Left renal cortex interstitium (tissue), 4 donors: ENCODE measurements around the gene PCDH17. TPM values are rescaled to one million over a fixed set of nuclear protein-coding genes. Genes with fewer than 3 reads are reported as not detected.
A peak's percentile ranks its signal among the peaks of the same experiment; 100 is the strongest.

Source experiments
- DNase-seq, 4 donors: peaks; one replicate each; pipeline ENCODE4 v3.0.0-alpha.2; 2013; ENCODE audit warnings: low read depth in 4 of 4, low spot score in 2 of 4, missing footprints in 1 of 4
- polyA plus RNA-seq, 4 donors: library from polyadenylated mRNA; unstranded; fragments of 120-200 nt; gene quantifications; one replicate each; pipeline ENCODE4 v1.2.1, GENCODE V29; 2013; ENCODE audit not compliant: insufficient read length in 4 of 4

PCDH17 gene
- polyA plus RNA-seq, 4 donors = 14.3 to 17.5 (median 16.1) TPM

DNA sequence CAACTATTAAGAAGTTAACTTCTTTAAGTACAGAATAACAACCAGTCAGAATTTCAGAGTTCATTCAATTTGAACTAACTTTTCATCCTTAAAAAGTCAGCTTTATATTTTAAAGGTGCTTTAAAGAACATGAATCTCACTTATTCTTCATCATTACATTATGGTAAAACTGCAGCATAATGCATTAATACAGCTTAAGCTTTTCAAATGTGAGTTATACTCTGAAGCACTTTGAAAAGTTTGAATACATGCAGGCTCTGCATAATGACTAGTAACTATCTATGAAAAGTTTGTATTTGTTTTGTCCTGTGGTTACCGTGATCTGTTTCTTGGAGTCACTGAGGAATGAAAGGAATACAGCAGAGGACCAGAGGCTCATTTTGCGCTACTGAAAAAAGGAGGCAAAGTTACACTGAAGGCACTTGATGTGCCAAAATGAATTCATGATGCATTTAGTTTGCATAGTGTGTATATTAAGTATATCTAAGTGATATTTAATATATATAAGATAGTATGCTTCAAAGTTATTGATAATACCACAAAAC is 4.1 kb downstream of the PCDH17 start:
- no peak for DNase-seq

DNA sequence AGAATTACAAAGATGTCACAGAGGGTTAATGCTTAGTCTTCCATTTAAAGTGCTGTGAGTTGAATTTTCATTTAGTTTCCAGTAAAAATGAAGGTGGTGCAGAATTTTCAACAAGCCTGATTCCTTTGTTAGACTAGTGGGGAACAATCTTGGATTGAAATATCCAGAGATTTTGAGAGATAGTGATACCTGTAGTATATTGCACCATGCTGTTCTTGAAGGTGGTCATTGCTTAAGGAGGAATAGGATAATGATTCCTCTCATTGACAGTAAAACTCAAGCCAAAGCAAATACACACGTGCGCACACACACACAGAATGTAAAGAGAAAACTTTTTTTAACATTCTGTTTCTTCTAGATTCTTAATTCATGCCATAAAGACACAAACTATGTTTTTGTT is 5.3 kb downstream of the PCDH17 start:
- DNase-seq = no peak

DNA sequence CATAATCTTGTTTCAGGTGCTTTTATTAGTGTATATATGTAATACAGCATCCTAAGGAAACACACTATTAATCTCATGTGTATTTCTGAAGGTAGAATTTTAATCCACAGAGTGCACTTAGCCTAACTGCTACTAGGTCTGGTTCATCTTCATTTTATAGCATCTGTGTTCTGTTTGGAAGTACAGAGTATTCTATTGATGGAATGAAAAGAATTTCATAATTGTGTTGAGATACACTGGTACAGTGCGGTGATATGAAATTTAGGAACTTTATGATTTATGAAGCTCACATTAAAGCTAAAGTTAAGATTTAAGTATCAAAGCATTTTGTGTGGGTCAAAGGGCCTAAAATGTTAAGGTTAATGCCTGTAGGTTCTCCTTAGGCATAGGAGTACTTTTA is 6.0 kb downstream of the PCDH17 start:
- DNase-seq = no peak

DNA sequence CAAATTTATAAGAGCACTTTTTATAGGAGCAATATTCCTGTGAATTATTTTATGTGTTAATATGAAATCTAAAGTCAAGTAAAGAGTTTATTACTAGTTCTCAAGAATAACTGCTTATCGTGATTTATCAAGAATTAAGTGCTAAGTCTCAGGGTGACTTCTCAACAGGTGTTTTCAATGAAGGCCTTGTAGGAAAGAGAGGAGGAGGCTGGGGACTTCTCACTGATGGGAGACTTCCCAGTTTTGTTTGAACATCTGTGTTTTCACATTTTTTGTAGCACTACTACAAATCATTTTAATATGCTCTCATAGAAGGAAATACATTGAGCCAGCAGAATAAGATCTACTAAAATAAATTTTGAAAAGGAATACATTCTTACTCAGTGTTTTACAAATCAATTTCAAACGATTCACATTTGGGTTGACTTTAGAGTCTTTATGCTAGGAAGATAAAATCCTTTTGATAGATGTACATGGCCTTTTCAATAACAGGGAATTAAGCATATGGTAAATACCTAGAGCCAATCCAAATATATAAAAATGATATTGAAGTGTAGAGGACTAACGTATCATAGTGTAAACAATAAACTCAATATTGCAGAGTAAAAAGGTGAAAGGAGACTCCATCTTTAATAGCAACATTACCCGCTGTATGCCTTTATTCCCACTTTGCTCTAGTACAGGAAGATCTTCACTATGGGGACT is 6.8 kb downstream of the PCDH17 start:
- no peak for DNase-seq

DNA sequence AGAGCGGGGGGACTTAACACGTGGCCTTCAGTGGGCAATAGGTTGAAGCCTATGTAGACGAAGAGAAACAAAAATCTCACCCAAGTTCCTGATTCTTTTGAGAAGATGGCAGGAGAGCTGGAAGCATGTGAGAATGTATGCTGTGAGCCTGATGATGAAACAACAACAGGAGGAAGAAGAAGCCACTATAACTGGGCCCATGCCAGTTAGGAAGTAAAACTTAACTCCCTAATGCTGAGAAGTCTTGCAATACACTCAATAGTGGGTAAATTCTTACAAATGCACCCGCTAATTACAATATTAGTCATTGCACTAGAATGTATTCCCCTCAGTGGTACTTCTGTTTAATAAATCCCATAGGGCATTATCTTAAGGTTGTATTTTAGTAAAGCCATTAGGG is 9.1 kb downstream of the PCDH17 start:
- DNase-seq = no peak

DNA sequence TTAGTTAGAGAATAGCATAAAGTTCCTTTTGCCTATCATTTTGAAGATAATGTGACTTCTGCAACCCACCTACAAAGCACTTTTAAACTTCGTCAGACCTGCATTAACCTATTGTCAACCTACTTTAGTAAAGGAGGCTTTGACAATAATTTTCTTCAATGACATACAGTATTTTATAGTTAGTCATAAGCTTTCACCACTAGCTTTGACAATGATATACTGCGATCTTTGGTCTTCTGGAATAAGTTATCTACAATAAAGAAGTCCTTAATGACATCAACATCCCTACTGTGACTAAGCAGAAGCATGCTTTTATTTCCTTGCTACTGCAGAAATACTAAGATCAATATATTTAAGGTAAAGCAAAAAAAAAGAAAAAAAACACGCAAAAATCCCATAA is 9.5 kb downstream of the PCDH17 start:
- DNase-seq = no peak

DNA sequence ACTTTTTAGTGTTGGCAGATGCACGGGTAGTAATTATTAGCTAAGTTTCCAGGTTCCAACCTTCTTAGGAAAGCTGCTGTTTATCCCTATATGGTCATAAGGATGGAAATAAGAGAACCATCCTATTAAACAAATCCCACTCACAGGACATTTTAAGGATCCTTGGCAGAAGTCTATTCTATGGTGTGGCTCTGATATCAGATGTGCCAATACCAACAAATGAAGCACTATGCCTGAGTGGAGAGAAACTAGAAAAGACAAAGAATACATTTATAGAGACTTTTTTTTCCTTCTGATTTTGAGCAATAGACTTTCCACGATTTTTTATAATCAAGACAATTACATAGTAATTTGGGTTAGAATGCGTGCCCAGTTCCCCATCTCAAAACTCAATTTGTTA is 12.6 kb downstream of the PCDH17 start:
- no peak for DNase-seq

DNA sequence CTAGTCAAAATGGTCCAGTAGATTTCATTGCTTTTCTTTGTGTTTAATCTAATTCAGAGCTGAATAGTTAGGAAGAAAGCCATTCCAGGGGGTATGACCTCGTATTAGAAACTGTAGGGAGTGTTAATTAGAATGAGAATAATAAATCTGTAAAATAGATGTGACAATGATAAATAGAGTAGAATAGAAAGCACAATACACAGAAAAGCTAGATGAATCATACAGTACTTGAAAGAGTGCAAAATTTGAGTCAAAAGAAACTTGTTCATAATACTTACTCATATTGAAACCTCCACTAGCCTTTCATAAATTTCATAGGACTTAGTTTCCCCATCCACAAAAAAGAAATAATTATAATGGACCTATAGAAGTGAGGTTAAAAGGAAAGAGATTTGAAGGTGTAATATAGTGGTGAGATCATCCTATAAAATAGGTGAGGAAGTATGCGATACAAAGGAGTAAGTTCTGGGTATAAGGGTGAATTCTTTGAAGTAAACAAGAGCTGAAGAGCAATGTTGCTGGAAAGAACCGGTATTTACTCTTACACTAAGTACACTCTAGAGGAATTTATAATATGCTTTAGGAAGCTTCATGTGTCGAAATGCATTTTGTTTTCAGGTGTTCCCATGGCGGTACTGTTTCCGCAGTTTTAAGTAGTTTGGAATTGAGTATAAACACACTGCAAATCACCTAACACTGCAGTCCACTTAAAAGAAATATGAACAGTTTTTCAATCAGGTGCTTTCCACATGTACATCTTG is 21.9 kb downstream of the PCDH17 start:
- DNase-seq = no peak

DNA sequence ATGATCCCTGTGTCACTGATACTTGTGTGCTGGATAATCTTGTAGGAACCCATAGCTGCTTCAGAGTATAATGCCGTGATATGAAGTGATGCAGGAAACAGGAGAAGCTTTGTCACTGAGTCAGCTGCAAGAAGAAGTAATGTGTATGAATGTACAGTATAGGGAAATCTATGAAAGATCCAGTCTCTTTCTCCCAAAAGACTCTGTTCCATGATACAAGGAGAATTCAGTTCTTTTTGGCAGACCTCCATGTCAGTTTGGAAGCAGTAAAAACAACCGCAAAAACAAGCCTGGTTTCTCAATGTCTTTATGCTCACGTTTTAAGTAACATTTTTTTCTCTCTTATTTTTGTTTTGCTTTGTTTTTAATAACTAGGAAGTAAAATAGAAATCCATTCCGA is 33.9 kb downstream of the PCDH17 start:
- DNase-seq = no peak

DNA sequence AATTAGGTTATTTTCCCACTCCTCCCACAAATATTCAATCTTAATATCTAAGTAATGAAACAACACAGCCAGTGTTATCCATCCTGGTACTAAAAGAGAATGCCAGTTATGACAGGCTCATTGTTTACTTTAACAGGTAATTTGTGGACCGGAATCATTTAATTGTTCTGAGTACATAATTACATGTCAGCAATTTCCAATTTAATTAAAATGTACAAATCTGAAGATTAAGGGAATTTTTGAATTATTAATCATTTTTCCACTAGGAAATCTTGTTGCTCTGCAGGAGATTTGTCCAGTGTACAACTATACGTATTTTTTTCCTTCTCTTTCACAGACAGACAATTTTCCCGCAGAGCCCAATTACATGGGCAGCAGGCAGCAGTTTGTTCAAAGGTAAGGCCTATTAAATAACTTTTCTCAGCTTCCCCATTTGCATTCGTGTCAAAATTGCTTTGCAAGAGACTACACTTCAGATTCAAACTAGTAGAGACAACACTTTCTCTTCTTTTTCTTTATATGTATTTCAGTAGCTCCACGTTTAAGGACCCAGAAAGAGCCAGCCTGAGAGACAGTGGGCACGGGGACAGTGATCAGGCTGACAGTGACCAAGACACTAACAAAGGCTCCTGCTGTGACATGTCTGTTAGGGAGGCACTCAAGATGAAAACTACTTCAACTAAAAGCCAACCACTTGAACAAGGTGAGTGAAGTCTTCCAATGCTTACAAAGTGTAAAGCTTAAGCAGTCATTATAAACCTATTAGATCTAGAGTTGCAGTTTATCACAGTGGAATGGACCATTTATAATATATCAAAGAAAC is 34.8 kb downstream of the PCDH17 start:
- DNase-seq = no peak

DNA sequence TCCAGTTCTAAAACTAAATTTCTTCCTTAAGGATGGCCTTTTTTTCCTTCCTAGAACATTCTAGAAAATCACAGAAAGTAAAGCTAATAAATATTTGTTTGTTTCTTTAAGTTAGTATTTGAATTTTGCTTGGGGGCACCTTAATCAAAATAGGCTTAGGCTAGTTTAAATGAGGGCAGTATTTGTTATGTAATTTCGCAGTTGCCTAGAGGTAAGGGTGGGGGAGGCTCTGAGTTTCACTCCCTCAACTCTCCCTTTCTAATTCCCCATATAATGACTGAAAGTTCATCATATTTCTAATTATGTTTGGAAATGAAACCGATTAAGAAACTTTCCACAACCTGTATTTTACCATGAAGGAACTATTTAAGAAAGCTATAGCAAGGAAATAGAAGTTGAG is 40.6 kb downstream of the PCDH17 start:
- no peak for DNase-seq

DNA sequence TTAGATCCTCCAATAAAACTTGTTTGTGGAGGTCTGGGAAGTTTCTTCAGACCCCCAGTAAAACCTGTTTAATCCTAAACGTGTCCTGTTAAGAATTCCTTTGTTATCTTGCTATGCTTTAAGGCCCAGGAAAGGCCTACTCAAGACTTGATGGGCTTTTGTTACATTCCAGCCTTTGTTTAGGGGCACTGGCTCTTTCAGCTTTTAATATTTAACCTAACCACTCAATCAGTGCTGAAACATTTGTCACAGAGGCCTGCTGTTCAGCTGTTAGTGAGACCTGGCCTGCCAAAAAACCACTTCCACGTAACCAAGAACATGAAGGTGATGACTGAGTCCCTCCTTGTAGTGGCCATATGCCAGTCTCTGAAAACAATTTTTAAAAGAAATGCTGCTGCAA is 41.7 kb downstream of the PCDH17 start:
- DNase-seq = peak in 1 of 4 donors; percentile 20

DNA sequence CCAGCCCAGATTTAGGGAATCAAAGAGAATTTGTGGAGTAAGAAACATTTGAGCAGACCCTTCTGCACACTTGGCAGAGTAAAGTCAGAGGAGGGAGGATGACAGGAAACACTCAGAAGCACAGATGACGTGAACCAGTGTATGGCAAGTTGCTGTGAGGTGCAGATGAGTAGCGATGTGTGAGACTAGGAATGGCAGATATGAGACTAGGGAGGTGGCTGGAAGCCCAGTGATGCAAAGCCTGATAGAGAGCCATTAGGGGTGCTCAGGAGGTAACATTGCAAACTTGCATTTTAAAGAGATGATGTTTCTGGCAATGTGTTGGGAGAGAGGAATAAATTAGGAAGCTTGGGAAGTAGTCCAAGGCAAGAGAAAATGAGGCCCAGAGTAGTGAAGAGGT is 44.0 kb downstream of the PCDH17 start:
- no peak for DNase-seq

DNA sequence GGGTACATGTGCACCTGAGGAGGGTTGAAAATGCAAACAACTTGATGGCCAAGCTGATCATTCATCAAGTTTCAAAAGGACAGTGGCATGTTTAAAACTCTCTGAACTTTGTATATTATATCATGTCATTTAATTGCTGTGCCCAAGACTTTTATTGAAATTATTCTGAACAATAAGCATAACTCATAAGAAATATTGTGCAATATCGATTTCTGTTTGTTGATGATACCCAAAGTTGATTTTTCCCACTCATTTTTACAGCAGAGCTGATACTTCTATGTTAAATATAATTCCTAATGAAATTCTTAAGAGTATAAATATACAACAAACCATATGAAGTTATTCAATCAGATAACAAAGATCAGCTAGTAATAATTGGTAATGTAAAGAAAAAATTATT is 49.1 kb downstream of the PCDH17 start:
- DNase-seq = no peak

DNA sequence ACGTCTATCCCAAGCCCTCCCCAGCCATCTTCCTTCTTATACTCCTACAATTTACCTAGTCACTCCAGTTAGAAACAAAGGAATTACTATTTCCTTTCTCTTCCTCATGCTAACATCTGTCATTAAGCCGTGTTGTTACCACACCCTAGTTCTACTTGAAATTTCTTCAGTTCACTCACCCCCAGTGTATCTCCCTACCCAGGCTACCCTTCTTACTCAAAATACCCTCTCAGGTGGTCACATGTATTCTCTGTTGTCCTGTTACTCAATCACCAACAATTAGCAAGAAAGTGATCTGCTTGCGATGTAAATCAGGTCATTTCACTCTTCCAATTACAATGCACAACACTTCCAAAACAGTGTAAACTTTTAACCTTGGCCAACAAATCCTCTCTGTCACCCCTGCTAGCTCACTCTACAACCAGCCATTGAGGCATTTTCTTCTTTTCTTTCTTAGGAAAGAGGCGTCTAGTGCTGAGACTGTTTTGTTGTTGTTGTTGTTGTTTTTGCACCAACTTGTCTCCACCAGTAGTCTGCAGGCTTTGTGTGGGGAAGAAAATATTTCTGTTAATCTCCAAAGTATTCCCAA is 50.7 kb downstream of the PCDH17 start:
- no peak for DNase-seq

DNA sequence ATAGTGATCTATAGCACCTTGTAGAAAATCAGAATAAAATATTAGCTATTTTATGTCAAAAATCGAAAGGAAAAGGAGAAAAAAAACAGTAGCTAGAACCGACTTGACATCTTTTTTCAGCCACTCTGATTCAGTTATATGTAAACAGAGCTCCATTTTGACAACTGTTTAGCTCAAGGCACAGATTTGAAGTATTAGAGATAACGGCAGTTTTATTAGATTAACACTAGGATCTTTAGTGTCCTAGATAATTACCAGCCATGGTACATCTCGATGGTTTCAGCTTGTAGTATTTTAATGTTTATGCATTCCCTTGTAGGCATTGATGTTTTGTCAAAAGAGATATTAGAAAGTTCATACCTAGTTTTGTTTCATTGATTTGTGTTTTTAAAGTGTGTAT is 67.3 kb downstream of the PCDH17 start:
- DNase-seq = no peak

DNA sequence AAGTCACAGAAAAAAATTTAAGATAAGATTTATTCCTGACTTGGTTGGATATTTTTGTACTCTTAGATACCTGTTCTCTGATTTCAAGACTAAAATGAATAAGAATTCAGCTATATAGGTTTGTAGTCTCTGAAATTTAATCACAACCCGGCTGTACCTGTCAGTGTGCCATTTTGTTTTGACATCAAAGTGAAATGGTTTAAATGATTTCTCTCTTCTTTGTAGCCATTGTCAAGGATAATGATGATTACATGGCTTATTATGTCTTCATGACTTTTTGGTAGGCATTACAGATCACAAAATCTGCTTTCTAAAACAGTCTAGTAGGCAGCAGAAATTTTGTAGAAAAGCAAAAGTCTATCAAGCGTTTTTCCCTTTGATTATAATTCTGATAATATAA is 72.5 kb downstream of the PCDH17 start:
- DNase-seq = no peak

DNA sequence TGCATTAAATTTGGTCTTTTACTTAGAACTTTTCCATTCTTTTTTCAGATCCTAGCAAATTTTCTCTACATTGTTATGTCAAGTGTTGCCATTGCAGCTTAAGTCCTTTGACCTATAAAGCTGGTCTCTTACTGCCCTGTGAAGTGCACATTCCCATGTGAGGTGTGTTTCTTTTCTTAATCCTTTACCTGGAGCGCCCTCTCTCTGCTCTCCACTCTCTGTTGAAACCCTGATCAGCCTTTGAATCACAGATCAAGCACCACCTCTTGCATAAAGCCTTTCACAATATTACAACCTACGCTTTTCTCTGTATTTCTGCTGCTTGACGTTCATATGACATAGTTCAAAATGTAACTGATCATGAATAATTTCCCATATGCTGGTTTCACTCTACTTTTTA is 84.8 kb downstream of the PCDH17 start:
- no peak for DNase-seq

DNA sequence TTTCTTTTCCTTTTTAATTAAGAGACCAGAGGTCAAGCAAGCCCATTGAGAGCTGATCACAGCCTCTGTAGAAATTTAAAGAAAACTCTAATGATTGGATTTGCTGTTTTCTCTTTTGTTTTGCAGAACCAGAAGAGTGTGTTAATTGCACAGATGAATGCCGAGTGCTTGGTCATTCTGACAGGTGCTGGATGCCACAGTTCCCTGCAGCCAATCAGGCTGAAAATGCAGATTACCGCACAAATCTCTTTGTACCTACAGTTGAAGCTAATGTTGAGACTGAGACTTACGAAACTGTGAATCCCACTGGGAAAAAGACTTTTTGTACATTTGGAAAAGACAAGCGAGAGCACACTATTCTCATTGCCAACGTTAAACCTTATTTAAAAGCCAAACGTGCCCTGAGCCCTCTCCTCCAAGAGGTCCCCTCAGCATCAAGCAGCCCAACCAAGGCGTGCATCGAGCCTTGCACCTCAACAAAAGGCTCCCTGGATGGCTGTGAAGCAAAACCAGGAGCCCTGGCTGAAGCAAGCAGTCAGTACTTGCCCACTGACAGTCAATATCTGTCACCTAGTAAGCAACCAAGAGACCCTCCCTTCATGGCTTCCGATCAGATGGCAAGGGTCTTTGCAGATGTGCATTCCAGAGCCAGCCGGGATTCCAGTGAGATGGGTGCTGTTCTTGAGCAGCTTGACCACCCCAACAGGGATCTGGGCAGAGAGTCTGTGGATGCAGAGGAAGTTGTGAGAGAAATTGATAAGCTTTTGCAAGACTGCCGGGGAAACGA is 93.1 kb downstream of the PCDH17 start:
- DNase-seq = no peak

DNA sequence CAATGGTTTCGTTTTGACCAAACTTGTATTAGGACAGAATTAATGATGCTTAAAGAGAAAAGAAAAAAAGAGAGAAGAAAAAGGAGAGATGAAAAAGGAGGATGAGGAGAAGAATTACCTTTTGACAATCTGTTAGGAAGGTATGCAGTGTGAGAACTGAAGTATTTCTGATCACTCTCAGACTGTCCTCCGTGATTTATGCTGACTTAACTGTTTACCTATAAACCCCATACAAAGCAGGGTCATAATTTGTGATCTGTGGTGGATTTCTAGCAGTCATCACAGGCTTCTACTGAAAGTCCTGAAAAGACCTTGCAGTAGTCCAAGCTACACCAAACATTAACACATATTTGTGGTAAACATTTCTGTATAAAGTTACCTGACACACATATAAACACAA is 93.9 kb downstream of the PCDH17 start:
- no peak for DNase-seq
